ENCODE measurements around the gene SH2D3A. TPM values are rescaled to one million over a fixed set of nuclear protein-coding genes. Genes with fewer than 3 reads are reported as not detected.
A peak's percentile ranks its signal among the peaks of the same experiment; 100 is the strongest.

The SH2D3A gene
- total and polyA plus RNA-seq, 2 experiments from 2014 or later = 14.8 to 19.6 TPM

DNA sequence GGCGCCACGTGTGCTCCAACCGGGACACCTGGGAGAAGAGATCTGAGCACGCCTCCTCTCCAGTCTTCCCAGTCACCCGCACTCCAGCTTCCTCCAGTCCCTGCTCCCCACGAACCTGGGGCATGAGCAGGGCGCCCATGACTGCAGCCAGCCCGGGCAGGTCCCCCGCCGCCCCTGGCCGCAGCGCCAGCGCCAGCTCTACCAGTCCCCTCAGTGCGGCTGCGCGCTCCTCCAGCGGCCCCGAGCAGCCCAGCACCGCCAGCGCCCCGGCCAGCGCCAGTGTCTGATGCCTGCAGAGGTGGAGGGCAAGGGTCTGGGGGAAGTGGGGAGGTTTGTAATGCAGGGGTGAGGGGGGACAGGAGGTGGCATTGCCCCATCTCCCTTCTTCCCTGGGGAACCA is 13.1 kb downstream of the SH2D3A start:
- no peaks in the 10 kb centered on the region for H3K9me2 ChIP-seq (replicated peaks; ENCODE audit: insufficient read depth)
- H3K27me3 ChIP-seq = no peaks in the 10 kb centered on the region
- no peak overlapping the region for H3K4me3 ChIP-seq
- H3K36me3 ChIP-seq (replicated peaks; ENCODE audit: insufficient read depth, low read depth) = no peaks in the 10 kb centered on the region
- WGBS (ENCODE audit: low lambda C conversion rate, missing lambda C conversion rate) = 97% methylated on average over 16 of the region's 22 CpGs
- no peaks in the 10 kb centered on the region for H3K9me3 ChIP-seq (ENCODE audit: low read depth)
- no peak for DNase-seq (ENCODE audit: low spot score)
- no peaks in the 10 kb centered on the region for H4K20me1 ChIP-seq (ENCODE audit: insufficient read depth, poor library complexity, severe bottlenecking)
- H3K4me1 ChIP-seq (ENCODE audit: insufficient read depth) = peaks cover 8% of the 10 kb centered on the region
- no peak overlapping the region for H2AFZ ChIP-seq
- no peaks in the 10 kb centered on the region for H3K79me2 ChIP-seq
- H3K4me2 ChIP-seq = no peak overlapping the region
- no peak overlapping the region for H3K27ac ChIP-seq
- no peak for TF ChIP-seq EZH2phosphoT487 (IDR thresholded peaks at IDR 0.05; ENCODE audit: low read depth, severe bottlenecking, unreplicated experiment)
- TF ChIP-seq, protein P1, sequence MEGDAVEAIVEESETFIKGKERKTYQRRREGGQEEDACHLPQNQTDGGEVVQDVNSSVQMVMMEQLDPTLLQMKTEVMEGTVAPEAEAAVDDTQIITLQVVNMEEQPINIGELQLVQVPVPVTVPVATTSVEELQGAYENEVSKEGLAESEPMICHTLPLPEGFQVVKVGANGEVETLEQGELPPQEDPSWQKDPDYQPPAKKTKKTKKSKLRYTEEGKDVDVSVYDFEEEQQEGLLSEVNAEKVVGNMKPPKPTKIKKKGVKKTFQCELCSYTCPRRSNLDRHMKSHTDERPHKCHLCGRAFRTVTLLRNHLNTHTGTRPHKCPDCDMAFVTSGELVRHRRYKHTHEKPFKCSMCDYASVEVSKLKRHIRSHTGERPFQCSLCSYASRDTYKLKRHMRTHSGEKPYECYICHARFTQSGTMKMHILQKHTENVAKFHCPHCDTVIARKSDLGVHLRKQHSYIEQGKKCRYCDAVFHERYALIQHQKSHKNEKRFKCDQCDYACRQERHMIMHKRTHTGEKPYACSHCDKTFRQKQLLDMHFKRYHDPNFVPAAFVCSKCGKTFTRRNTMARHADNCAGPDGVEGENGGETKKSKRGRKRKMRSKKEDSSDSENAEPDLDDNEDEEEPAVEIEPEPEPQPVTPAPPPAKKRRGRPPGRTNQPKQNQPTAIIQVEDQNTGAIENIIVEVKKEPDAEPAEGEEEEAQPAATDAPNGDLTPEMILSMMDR (IDR thresholded peaks at IDR 0.05; ENCODE audit: poor library complexity) = no peak
- no peak for TF ChIP-seq EZH2 (IDR thresholded peaks at IDR 0.05; ENCODE audit: borderline replicate concordance)

GRCh38 chr19:6753178-6754031 is 13.8 kb downstream of the SH2D3A start:
- 6% methylated on average over 32 of the region's 50 CpGs for WGBS (ENCODE audit: low lambda C conversion rate, missing lambda C conversion rate)
- peak overlapping the region; percentile 40 for H2AFZ ChIP-seq

DNA sequence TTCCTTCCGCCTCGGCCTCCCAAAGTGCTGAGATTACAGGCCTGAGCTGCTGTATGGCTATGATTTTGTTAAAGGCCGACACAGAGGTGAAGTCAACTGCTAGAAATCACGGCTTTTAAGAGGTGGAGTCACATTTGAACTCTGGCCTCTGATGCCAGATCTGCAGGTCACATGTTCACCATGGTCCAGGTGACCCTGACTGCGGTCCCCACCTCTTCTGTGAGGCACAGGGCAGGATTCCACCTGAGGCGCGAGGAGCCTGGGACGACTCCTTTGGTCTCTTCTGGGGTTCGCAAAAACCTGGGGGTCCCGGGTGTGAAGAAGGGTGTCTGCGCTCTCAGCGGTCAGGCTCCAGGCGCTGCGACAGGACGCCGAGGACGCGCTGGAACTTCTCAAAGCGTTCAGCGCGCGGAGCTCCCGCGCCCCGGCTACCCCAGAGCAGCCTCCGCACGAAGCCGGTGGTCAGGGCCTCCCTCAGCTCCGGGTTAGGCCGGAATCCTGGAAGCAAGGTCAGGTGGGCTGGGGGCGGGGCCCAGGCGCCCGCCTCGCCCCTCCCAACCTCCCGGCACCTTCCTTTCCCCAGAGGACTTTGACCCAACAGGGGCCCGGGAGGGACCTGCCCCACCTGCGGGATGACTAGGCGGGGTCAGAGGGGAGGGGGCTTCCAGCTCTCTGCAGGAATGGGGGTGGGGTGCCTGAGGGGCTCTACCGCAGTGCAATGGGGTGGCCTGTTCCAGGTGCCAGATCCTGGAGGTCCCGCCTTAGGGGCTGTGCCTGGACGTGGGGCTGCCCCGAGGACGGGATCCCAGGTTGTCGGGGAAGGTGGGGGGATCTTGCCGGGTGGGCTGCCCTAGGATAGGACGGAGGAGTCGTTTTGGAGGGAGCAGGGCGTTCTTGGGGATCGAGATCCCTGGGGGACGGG is 14.7 kb downstream of the SH2D3A start:
- H3K27ac ChIP-seq = peak overlapping the region; percentile 99
- no peaks in the 10 kb centered on the region for H3K9me3 ChIP-seq (ENCODE audit: low read depth)
- no peak overlapping the region for H3K4me3 ChIP-seq
- H3K36me3 ChIP-seq (replicated peaks; ENCODE audit: insufficient read depth, low read depth) = no peaks in the 10 kb centered on the region
- H3K27me3 ChIP-seq = no peaks in the 10 kb centered on the region
- WGBS (ENCODE audit: low lambda C conversion rate, missing lambda C conversion rate) = 38% methylated on average over 47 of the region's 50 CpGs
- H4K20me1 ChIP-seq (ENCODE audit: insufficient read depth, poor library complexity, severe bottlenecking) = no peaks in the 10 kb centered on the region
- H3K4me2 ChIP-seq = peak overlapping the region; percentile 76
- peaks cover 8% of the 10 kb centered on the region for H3K4me1 ChIP-seq (ENCODE audit: insufficient read depth)
- DNase-seq (ENCODE audit: low spot score) = peak; percentile 91
- no peak overlapping the region for H2AFZ ChIP-seq
- H3K9me2 ChIP-seq (replicated peaks; ENCODE audit: insufficient read depth) = no peaks in the 10 kb centered on the region
- no peak for TF ChIP-seq EZH2phosphoT487 (IDR thresholded peaks at IDR 0.05; ENCODE audit: low read depth, severe bottlenecking, unreplicated experiment)
- no peak for TF ChIP-seq EZH2 (IDR thresholded peaks at IDR 0.05; ENCODE audit: borderline replicate concordance)
- TF ChIP-seq, protein P1 (IDR thresholded peaks at IDR 0.05; ENCODE audit: poor library complexity) = no peak
- H3K79me2 ChIP-seq = no peaks in the 10 kb centered on the region

More at GRCh38 chr19:6753178-6754031, 13.8 kb downstream of the SH2D3A start:
- TF ChIP-seq EZH2phosphoT487 (IDR thresholded peaks at IDR 0.05; ENCODE audit: low read depth, severe bottlenecking, unreplicated experiment) = no peak
- TF ChIP-seq EZH2 (IDR thresholded peaks at IDR 0.05; ENCODE audit: borderline replicate concordance) = no peak
- TF ChIP-seq, protein P1 (IDR thresholded peaks at IDR 0.05; ENCODE audit: poor library complexity) = peak; percentile 49
- Histone ChIP-seq H3K27me3 (no peaks in the 10 kb centered on the region), H3K9me2 (replicated peaks; ENCODE audit: insufficient read depth) (no peaks in the 10 kb centered on the region), H3K27ac (peak overlapping the region; percentile 99), H4K20me1 (ENCODE audit: insufficient read depth, poor library complexity, severe bottlenecking) (no peaks in the 10 kb centered on the region), H3K36me3 (replicated peaks; ENCODE audit: insufficient read depth, low read depth) (no peaks in the 10 kb centered on the region), H3K79me2 (no peaks in the 10 kb centered on the region), H3K9me3 (ENCODE audit: low read depth) (no peaks in the 10 kb centered on the region), H3K4me2 (peak overlapping the region; percentile 76), H3K4me3 (no peak overlapping the region), H3K4me1 (ENCODE audit: insufficient read depth) (peaks cover 8% of the 10 kb centered on the region)
- peak; percentile 94 for DNase-seq (ENCODE audit: low spot score)

Measured in hepatocyte (in vitro differentiated cells).